ENCODE data around the gene TMED6. TPM values are rescaled to one million over a fixed set of nuclear protein-coding genes. Genes with fewer than 3 reads are reported as not detected.

TMED6 gene
- total RNA-seq, 1 donor from 2014 or later: 1.6 TPM

Other genes starting within 250 kb of the TMED6 start
- gene HAS3, start 246.1 kb downstream of the TMED6 start, total RNA-seq: 0.56 and 0.64 TPM in 2 replicates
- gene CHTF8, start 219.2 kb downstream of the TMED6 start, total RNA-seq: 124 and 138 TPM in 2 replicates
- gene UTP4, start 219.1 kb downstream of the TMED6 start, total RNA-seq: 126 and 131 TPM in 2 replicates
- gene SNTB2, start 164.6 kb downstream of the TMED6 start, total RNA-seq: 21.4 and 23.3 TPM in 2 replicates
- 37.7 and 39.7 TPM in 2 replicates for gene VPS4A, start 40.4 kb downstream of the TMED6 start, total RNA-seq
- gene PDF, start 21.2 kb downstream of the TMED6 start, total RNA-seq: 18.2 and 21.9 TPM in 2 replicates
- gene COG8, start 12.2 kb downstream of the TMED6 start, total RNA-seq: 44.1 and 44.6 TPM in 2 replicates
- gene NIP7, start 12.0 kb downstream of the TMED6 start, total RNA-seq: 81.2 and 84.8 TPM in 2 replicates
- 58.3 and 71.1 TPM in 2 replicates for gene TERF2, start 34.2 kb upstream of the TMED6 start, total RNA-seq
- gene CYB5B, start 72.8 kb upstream of the TMED6 start, total RNA-seq: 154 and 166 TPM in 2 replicates
- gene NFAT5, start 214.2 kb upstream of the TMED6 start, total RNA-seq: 46.3 and 54.6 TPM in 2 replicates